Measurements from ENCODE around the gene PFKFB4. TPM values are rescaled to one million over a fixed set of nuclear protein-coding genes. Genes with fewer than 3 reads are reported as not detected.
"Not testable (repeated sequence)": the region's sequence is repeated elsewhere in the genome, so short reads cannot be mapped to it uniquely, and the experiment has no call there.

The PFKFB4 gene
- total and polyA plus RNA-seq, 10 of the 15 experiments (the other 5 are each of a cell fraction or from before 2014, with no cell fraction given) = 0.37 to 89.1 (median 5.2) TPM

GRCh38 chr3:48486952-48487351 lies 69.7 kb downstream of the PFKFB4 start:
- Histone ChIP-seq H3K4me1 (ENCODE audit: control insufficient read depth, insufficient read depth, low read length) (no peaks in the 10 kb centered on the region), H3K4me3 (no peak overlapping the region), H3K36me3 (ENCODE audit: control insufficient read depth in 2 of 2, insufficient read depth in 2 of 2, low read length in 1 of 2) (no peaks in the 10 kb centered on the region), H3K9ac (ENCODE audit: control insufficient read depth, insufficient read depth, low read length) (no peak overlapping the region), H2AFZ (ENCODE audit: control insufficient read depth, low read depth, low read length) (no peak overlapping the region), H4K20me1 (ENCODE audit: control insufficient read depth, insufficient read depth) (no peaks in the 10 kb centered on the region), H3K27ac (ENCODE audit: control insufficient read depth, insufficient read depth) (no peak overlapping the region), H3K79me2 (ENCODE audit: control insufficient read depth, insufficient read depth, low read length) (no peaks in the 10 kb centered on the region), H3K27me3 (replicated peaks in 1 of 2; ENCODE audit: control insufficient read depth in 2 of 2, insufficient read depth in 2 of 2, low read length in 1 of 2) (no peaks in the 10 kb centered on the region), H3K9me3 (replicated peaks; ENCODE audit: control insufficient read depth, insufficient read depth, low read length) (no peaks in the 10 kb centered on the region), H3K4me2 (ENCODE audit: control insufficient read depth, insufficient read depth) (no peak overlapping the region)
- ChIA-PET RAD21 (ENCODE audit: unreplicated experiment) (no interaction called here), CTCF (interaction anchor here (0.7 to 1.3 kb wide), 2 partner anchors 62 to 648 kb away, joined by 3 read pairs; no protein-coding TSS in a partner anchor), POLR2A (no interaction called here), SMC1A (ENCODE audit: uncharacterized antibody, unreplicated experiment) (no interaction called here)
- FAIRE-seq (no peak), DNase-seq (ENCODE audit: low read depth, low spot score) (no peak), ATAC-seq (no peak)
- intact Hi-C loops (cut with micrococcal nuclease; ENCODE audit: unreplicated experiment) = no loop called here
- in situ Hi-C loops (cut with MboI) = no loop called here
- no peak for TF ChIP-seq PAX8 (IDR thresholded peaks at IDR 0.05)
- no peak for TF ChIP-seq ELK1 (IDR thresholded peaks at IDR 0.05; ENCODE audit: low read depth, low read length)
- BruUV-seq (replicated peaks) = no TSS peak
- WGBS (ENCODE audit: insufficient coverage, insufficient replicate concordance, low lambda C conversion rate, missing lambda C conversion rate) = 97% methylated on average over 5 of the region's 5 CpGs

GRCh38 chr3:48482822-48483221 lies 73.8 kb downstream of the PFKFB4 start:
- not testable (repeated sequence) for H2AFZ ChIP-seq (ENCODE audit: control insufficient read depth, low read depth, low read length); H3K9me3 ChIP-seq (replicated peaks; ENCODE audit: control insufficient read depth, insufficient read depth, low read length)
- POLR2A ChIA-PET = interaction anchor here (0.7 kb wide), 1 partner anchor 13 kb away, joined by 4 read pairs; no protein-coding TSS in a partner anchor

GRCh38 chr3:48480891-48481290 lies 75.7 kb downstream of the PFKFB4 start:
- H2AFZ ChIP-seq (ENCODE audit: control insufficient read depth, low read depth, low read length); H3K9ac ChIP-seq (ENCODE audit: control insufficient read depth, insufficient read depth, low read length); H3K27me3 ChIP-seq (replicated peaks in 1 of 2; ENCODE audit: control insufficient read depth in 2 of 2, insufficient read depth in 2 of 2, low read length in 1 of 2); RAD21 ChIA-PET (ENCODE audit: unreplicated experiment); ATAC-seq; DNase-seq (ENCODE audit: low read depth, low spot score); CTCF ChIA-PET; FAIRE-seq; H3K36me3 ChIP-seq (ENCODE audit: control insufficient read depth in 2 of 2, insufficient read depth in 2 of 2, low read length in 1 of 2); H3K4me3 ChIP-seq; in situ Hi-C loops (cut with MboI); H3K79me2 ChIP-seq (ENCODE audit: control insufficient read depth, insufficient read depth, low read length); intact Hi-C loops (cut with micrococcal nuclease; ENCODE audit: unreplicated experiment); H4K20me1 ChIP-seq (ENCODE audit: control insufficient read depth, insufficient read depth); H3K4me2 ChIP-seq (ENCODE audit: control insufficient read depth, insufficient read depth); H3K27ac ChIP-seq (ENCODE audit: control insufficient read depth, insufficient read depth); BruUV-seq (replicated peaks); POLR2A ChIA-PET; H3K9me3 ChIP-seq (replicated peaks; ENCODE audit: control insufficient read depth, insufficient read depth, low read length): not testable (repeated sequence)
- WGBS (ENCODE audit: insufficient coverage, insufficient replicate concordance, low lambda C conversion rate, missing lambda C conversion rate) = 97% methylated on average over 11 of the region's 11 CpGs
- SMC1A ChIA-PET (ENCODE audit: uncharacterized antibody, unreplicated experiment) = interaction anchor here (1.1 kb wide), 1 partner anchor 45 kb away, joined by 3 read pairs; no protein-coding TSS in a partner anchor
- peaks cover 14% of the 10 kb centered on the region for H3K4me1 ChIP-seq (ENCODE audit: control insufficient read depth, insufficient read depth, low read length)

More at GRCh38 chr3:48482822-48483221, 73.8 kb downstream of the PFKFB4 start:
- CTCF ChIA-PET = interaction anchor here (1.2 kb wide), 1 partner anchor 10 kb away, joined by 4 read pairs; no protein-coding TSS in a partner anchor
- in situ Hi-C loops (cut with MboI); ATAC-seq; SMC1A ChIA-PET (ENCODE audit: uncharacterized antibody, unreplicated experiment); H3K27ac ChIP-seq (ENCODE audit: control insufficient read depth, insufficient read depth); H3K79me2 ChIP-seq (ENCODE audit: control insufficient read depth, insufficient read depth, low read length); BruUV-seq (replicated peaks); H3K4me2 ChIP-seq (ENCODE audit: control insufficient read depth, insufficient read depth); RAD21 ChIA-PET (ENCODE audit: unreplicated experiment); H3K27me3 ChIP-seq (replicated peaks in 1 of 2; ENCODE audit: control insufficient read depth in 2 of 2, insufficient read depth in 2 of 2, low read length in 1 of 2); H3K9ac ChIP-seq (ENCODE audit: control insufficient read depth, insufficient read depth, low read length); FAIRE-seq; H3K36me3 ChIP-seq (ENCODE audit: control insufficient read depth in 2 of 2, insufficient read depth in 2 of 2, low read length in 1 of 2); DNase-seq (ENCODE audit: low read depth, low spot score); H4K20me1 ChIP-seq (ENCODE audit: control insufficient read depth, insufficient read depth); intact Hi-C loops (cut with micrococcal nuclease; ENCODE audit: unreplicated experiment); H3K4me3 ChIP-seq: not testable (repeated sequence)
- H3K4me1 ChIP-seq (ENCODE audit: control insufficient read depth, insufficient read depth, low read length) = peaks cover 14% of the 10 kb centered on the region
- 76% methylated on average over 6 of the region's 6 CpGs for WGBS (ENCODE audit: insufficient coverage, insufficient replicate concordance, low lambda C conversion rate, missing lambda C conversion rate)
